Spinal cord (tissue), 10 donors: ENCODE measurements around the gene NOS3. TPM values are rescaled to one million over a fixed set of nuclear protein-coding genes. Genes with fewer than 3 reads are reported as not detected.

ENCODE experiments used
- DNase-seq, 6 donors: peaks; one replicate each; pipeline versions ENCODE4 v3.0.0 to v3.0.0-alpha.2; 2013 to 2015; ENCODE audit warnings: low spot score in 6 of 6, low read depth in 4 of 6
- H3K27ac ChIP-seq: one replicate; pipeline ENCODE4 v1.5.1; 2013; ENCODE audit warnings: low read depth, low read length, control low read depth
- H3K27me3 ChIP-seq: one replicate; pipeline ENCODE4 v1.6.1; 2013; ENCODE audit warnings: low read length; ENCODE audit not compliant: control insufficient read depth, insufficient read depth
- H3K36me3 ChIP-seq: one replicate; pipeline ENCODE4 v1.6.1; 2013; ENCODE audit warnings: low read length; ENCODE audit not compliant: control insufficient read depth, insufficient read depth
- H3K4me1 ChIP-seq: one replicate; pipeline ENCODE4 v1.6.1; 2013; ENCODE audit warnings: low read length; ENCODE audit not compliant: control insufficient read depth, insufficient read depth
- H3K4me3 ChIP-seq: one replicate; pipeline ENCODE4 v1.5.1; 2013; ENCODE audit warnings: low read depth, low read length, control low read depth
- H3K9me3 ChIP-seq: one replicate; pipeline ENCODE4 v1.6.1; 2013; ENCODE audit warnings: low read length; ENCODE audit not compliant: control insufficient read depth, insufficient read depth
- WGBS: methylation state at CpG from one replicate; pipeline ENCODE4 v1.1.5; 2013; ENCODE audit warnings: missing lambda C conversion rate; ENCODE audit not compliant: insufficient coverage; 5-methylcytosine and 5-hydroxymethylcytosine counted together
- polyA plus RNA-seq, 2 donors: library from polyadenylated mRNA; unstranded; fragments of 120-200 nt; gene quantifications; one replicate each; pipeline ENCODE4 v1.2.1, GENCODE V29; 2013; ENCODE audit not compliant: insufficient read length in 2 of 2
- total RNA-seq, 2 donors: library from RNA; depleted of rRNA in 1 of 2; stranded (reverse); fragments of 120-200 nt in 1 of 2; fragments of >200 nt in 1 of 2; gene quantifications; one replicate each; pipeline versions ENCODE4 v1.2.3 to v1.2.4, GENCODE V29; 2013 to 2014
- donor health status: healthy.

Gene NOS3
- total and polyA plus RNA-seq, 4 donors = 2.4 to 13.4 (median 9.3) TPM

- DNase-seq = no peak
- WGBS = 94% methylated on average over 2 of the region's 4 CpGs
- peaks cover 47% of the 10 kb centered on the region for H3K36me3 ChIP-seq
Observed at GRCh38 chr7:151031011-151031410, 40.2 kb downstream of the NOS3 start.

GRCh38 chr7:151032936-151033863 is 42.4 kb downstream of the NOS3 start:
- Histone ChIP-seq H3K9me3 (no peaks in the 10 kb centered on the region), H3K4me1 (peaks cover 15% of the 10 kb centered on the region), H3K4me3 (no peak overlapping the region), H3K27ac (no peak overlapping the region), H3K27me3 (no peaks in the 10 kb centered on the region), H3K36me3 (peaks cover 69% of the 10 kb centered on the region)
- WGBS = 85% methylated on average over 12 of the region's 17 CpGs
- DNase-seq = no peak

More at GRCh38 chr7:151031011-151031410, 40.2 kb downstream of the NOS3 start:
- no peak overlapping the region for H3K4me3 ChIP-seq
- H3K27me3 ChIP-seq = no peaks in the 10 kb centered on the region
- H3K4me1 ChIP-seq = peaks cover 24% of the 10 kb centered on the region
- no peaks in the 10 kb centered on the region for H3K9me3 ChIP-seq
- H3K27ac ChIP-seq = no peak overlapping the region

- H3K9me3 ChIP-seq = no peaks in the 10 kb centered on the region
- peaks cover 76% of the 10 kb centered on the region for H3K36me3 ChIP-seq
- H3K27me3 ChIP-seq = no peaks in the 10 kb centered on the region
- no peak overlapping the region for H3K27ac ChIP-seq
- DNase-seq = no peak
- 82% methylated on average over 4 of the region's 5 CpGs for WGBS
- no peak overlapping the region for H3K4me3 ChIP-seq
- H3K4me1 ChIP-seq = peaks cover 13% of the 10 kb centered on the region
Observed at GRCh38 chr7:151033864-151034249, 43.0 kb downstream of the NOS3 start.

DNA sequence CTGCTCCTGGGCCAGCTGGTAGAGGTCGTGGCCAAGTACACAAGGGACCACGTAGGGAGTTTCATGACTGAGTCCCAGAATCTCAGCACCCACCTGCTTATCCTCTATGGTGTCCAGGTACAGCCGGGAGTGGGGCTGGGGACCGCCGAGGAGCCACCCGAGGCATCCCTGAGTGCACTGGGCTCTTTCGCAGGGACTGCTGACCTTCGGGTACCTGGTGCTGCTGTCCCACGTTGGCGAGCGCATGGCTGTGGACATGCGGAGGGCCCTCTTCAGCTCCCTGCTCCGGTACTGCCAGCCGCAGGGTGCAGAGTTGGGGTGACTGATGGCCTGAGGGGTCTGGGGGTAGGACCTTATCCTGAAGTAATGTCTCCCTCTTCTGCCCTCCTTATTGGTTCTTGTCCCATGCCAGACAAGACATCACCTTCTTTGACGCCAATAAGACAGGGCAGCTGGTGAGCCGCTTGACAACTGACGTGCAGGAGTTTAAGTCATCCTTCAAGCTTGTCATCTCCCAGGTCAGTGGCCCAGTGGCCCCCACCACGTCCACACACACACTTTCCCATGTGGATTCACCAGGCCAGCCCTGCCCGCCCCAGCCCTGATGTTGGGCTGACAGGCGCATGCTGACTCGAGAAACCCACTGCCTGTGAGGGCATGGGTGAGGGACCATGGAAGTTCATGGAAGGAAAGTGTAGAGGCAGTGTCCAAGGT is 43.7 kb downstream of the NOS3 start:
- no peak for DNase-seq
- Histone ChIP-seq H3K27me3 (no peaks in the 10 kb centered on the region), H3K4me3 (no peak overlapping the region), H3K4me1 (peaks cover 9% of the 10 kb centered on the region), H3K36me3 (peaks cover 82% of the 10 kb centered on the region), H3K9me3 (no peaks in the 10 kb centered on the region), H3K27ac (no peak overlapping the region)
- 96% methylated on average over 17 of the region's 21 CpGs for WGBS

DNA sequence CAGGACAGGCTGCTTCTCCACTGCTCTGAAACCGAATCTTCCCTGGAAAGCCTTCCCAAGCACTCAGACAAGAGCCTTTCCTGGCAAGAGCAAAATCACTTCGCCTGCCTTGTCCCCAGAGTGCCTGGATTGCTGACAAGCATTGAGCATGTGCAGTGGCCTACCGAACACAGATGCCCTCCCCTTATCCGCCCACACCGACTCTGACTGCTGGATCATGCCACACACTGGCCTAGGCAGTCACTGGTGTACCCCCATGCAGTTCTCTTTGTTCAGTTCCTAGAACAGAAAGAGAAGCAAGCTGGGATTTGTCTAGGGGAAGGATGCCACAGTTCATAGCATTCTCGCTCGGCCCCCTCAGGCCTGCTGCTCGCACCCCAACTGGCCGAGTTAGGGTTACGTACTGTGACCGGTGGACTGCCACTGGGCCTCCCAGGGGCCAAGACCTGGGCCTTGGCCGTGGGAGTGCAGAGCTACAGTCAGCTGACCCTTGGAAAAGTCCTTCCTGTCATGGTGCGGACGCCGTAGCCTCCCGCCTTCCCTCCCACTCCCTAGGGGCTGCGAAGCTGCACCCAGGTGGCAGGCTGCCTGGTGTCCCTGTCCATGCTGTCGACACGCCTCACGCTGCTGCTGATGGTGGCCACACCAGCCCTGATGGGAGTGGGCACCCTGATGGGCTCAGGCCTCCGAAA is 44.4 kb downstream of the NOS3 start:
- DNase-seq = no peak
- 82% methylated on average over 21 of the region's 21 CpGs for WGBS
- H3K4me1 ChIP-seq = peaks cover 4% of the 10 kb centered on the region
- H3K27ac ChIP-seq = no peak overlapping the region
- no peaks in the 10 kb centered on the region for H3K9me3 ChIP-seq
- no peaks in the 10 kb centered on the region for H3K27me3 ChIP-seq
- H3K4me3 ChIP-seq = no peak overlapping the region
- H3K36me3 ChIP-seq = peaks cover 89% of the 10 kb centered on the region

DNA sequence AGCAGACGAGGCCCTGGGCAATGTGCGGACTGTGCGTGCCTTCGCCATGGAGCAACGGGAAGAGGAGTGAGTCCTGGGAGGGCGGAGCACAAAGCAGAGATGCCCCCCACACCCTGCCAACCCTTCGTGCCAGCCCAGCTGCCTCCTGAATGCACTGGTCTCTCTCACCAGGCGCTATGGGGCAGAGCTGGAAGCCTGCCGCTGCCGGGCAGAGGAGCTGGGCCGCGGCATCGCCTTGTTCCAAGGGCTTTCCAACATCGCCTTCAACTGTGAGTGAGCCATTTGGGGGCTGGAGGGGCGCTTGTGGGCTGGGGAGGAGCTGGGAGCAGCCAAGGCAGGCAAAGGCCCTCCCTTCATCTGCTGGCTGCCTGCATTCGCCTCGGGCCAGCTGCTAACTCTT is 45.1 kb downstream of the NOS3 start:
- Histone ChIP-seq H3K27ac (no peak overlapping the region), H3K4me1 (peaks cover 4% of the 10 kb centered on the region), H3K4me3 (no peak overlapping the region), H3K27me3 (no peaks in the 10 kb centered on the region), H3K9me3 (no peaks in the 10 kb centered on the region), H3K36me3 (peaks cover 96% of the 10 kb centered on the region)
- WGBS = 94% methylated on average over 16 of the region's 17 CpGs
- no peak for DNase-seq

- no peaks in the 10 kb centered on the region for H3K9me3 ChIP-seq
- H3K36me3 ChIP-seq = peaks cover 100% of the 10 kb centered on the region
- H3K27me3 ChIP-seq = no peaks in the 10 kb centered on the region
- H3K27ac ChIP-seq = no peak overlapping the region
- no peak overlapping the region for H3K4me3 ChIP-seq
- WGBS = 73% methylated on average over 8 of the region's 12 CpGs
- no peak for DNase-seq
- peaks cover 4% of the 10 kb centered on the region for H3K4me1 ChIP-seq
Observed at GRCh38 chr7:151038951-151039849, 48.4 kb downstream of the NOS3 start.

DNA sequence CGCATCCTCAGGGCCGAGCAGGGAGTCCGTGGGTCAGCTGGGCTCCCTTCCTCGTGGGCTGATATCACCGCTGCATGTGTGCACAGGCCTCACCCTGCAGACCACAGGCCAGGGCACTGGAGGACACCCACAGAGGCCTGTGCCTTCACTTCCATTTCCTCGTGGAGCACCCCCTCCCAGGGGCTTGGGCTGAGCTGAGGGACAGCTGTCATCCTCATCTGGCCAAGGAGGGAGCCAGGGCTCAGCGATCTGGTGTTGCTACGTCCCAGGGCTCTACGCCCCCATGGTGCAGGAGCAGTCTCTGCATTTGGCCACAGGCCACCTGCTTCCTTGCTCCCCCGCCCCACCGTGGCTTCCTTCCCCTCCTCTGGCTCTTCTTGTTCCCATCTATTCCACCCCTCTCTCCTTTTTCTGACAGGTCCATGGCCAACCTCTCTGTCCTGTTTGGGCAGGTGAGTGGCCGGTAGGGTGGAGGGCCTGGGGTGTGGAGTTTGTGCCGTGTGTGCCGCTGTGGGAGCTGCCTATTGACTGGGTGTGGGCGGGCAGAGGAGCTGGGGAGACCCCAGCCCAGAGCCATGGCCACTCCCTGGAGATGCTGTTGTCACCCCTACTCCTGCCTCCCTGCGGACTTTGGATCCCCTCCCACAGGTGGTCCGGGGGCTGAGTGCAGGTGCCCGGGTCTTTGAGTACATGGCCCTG is 49.2 kb downstream of the NOS3 start:
- DNase-seq = no peak
- Histone ChIP-seq H3K36me3 (peaks cover 100% of the 10 kb centered on the region), H3K27me3 (no peaks in the 10 kb centered on the region), H3K9me3 (no peaks in the 10 kb centered on the region), H3K4me1 (peaks cover 2% of the 10 kb centered on the region), H3K4me3 (no peak overlapping the region), H3K27ac (no peak overlapping the region)
- WGBS = 81% methylated on average over 15 of the region's 18 CpGs
